ENCODE results near the gene IL26.

GRCh38 chr12:68206446-68206845 lies 19.2 kb downstream of the IL26 start:
- TF ChIP-seq, protein P1, sequence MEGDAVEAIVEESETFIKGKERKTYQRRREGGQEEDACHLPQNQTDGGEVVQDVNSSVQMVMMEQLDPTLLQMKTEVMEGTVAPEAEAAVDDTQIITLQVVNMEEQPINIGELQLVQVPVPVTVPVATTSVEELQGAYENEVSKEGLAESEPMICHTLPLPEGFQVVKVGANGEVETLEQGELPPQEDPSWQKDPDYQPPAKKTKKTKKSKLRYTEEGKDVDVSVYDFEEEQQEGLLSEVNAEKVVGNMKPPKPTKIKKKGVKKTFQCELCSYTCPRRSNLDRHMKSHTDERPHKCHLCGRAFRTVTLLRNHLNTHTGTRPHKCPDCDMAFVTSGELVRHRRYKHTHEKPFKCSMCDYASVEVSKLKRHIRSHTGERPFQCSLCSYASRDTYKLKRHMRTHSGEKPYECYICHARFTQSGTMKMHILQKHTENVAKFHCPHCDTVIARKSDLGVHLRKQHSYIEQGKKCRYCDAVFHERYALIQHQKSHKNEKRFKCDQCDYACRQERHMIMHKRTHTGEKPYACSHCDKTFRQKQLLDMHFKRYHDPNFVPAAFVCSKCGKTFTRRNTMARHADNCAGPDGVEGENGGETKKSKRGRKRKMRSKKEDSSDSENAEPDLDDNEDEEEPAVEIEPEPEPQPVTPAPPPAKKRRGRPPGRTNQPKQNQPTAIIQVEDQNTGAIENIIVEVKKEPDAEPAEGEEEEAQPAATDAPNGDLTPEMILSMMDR (IDR thresholded peaks at IDR 0.05; ENCODE audit: low read depth, low read length, poor library complexity, severe bottlenecking) = no peak
- no peak for TF ChIP-seq EZH2phosphoT487 (IDR thresholded peaks at IDR 0.05; ENCODE audit: borderline replicate concordance, low read length)
